Right lobe of liver (tissue), 6 donors: ENCODE data around the gene CENPP. TPM values are rescaled to one million over a fixed set of nuclear protein-coding genes. Genes with fewer than 3 reads are reported as not detected.

Experiments used
- ATAC-seq, 4 donors: fragments of 200-7000 bp; cut with Tn5 transposase; one replicate each; pipeline ENCODE4 v1.9.1; 2020; ENCODE audit warnings: mild to moderate bottlenecking in 4 of 4, moderate library complexity in 4 of 4
- DNase-seq, 3 donors: peaks; one replicate each; pipeline ENCODE4 v3.0.0-alpha.2; 2020
- H3K27ac ChIP-seq, 3 donors: fragments of 200-600 bp; one replicate each; pipeline ENCODE4 v1.8.0; 2022
- H3K27me3 ChIP-seq, 2 donors: fragments of 200-600 bp; one replicate each; pipeline ENCODE4 v1.8.0; 2022
- H3K36me3 ChIP-seq, 4 donors: fragments of 200-600 bp; sonication (generic) in 1 of 4; one replicate each; pipeline versions ENCODE4 v1.5.1 to v1.8.0; 2017 to 2022; ENCODE audit warnings: control low read depth in 1 of 4
- H3K4me1 ChIP-seq, 4 donors: fragments of 200-600 bp; sonication (generic) in 1 of 4; one replicate each; pipeline versions ENCODE4 v1.5.1 to v1.8.0; 2017 to 2022; ENCODE audit warnings: control low read depth in 1 of 4
- H3K4me3 ChIP-seq, 3 donors: fragments of 200-600 bp; one replicate each; pipeline ENCODE4 v1.8.0; 2022
- H3K9me3 ChIP-seq, 4 donors: fragments of 200-600 bp; sonication (generic) in 1 of 4; one replicate each; pipeline versions ENCODE4 v1.5.1 to v1.8.0; 2017 to 2022; ENCODE audit warnings: control low read depth in 1 of 4
- CTCF ChIP-seq, 4 donors: fragments of 200-600 bp in 3 of 4; fragments of 450-650 bp in 1 of 4; IDR thresholded peaks; one replicate each; pipeline versions ENCODE4 v1.5.1 to v1.8.0; 2016 to 2022; ENCODE audit warnings: antibody characterized with exemption in 4 of 4, mild to moderate bottlenecking in 2 of 4
- POLR2A ChIP-seq: fragments of 450-650 bp; IDR thresholded peaks from one replicate; pipeline ENCODE4 v1.6.1; 2017; ENCODE audit warnings: antibody characterized with exemption, mild to moderate bottlenecking
- WGBS: methylation state at CpG from one replicate; pipeline ENCODE4 v1.1.6; 2018; ENCODE audit warnings: low coverage, low lambda C conversion rate; ENCODE audit not compliant: insufficient coverage; ENCODE audit errors: missing lambda C conversion rate; 5-methylcytosine and 5-hydroxymethylcytosine counted together
- intact Hi-C, 2 donors: fragments of 100-400 bp; cut with DNase I; formaldehyde crosslinking; loops; one replicate each; pipeline versions ENCODE4 v1.11.2 to v1.14.1; 2022
- total RNA-seq, 6 experiments: library from RNA; depleted of rRNA in 2 of 6; stranded (reverse); fragments of >200 nt in 2 of 6; fragmentation: NEBNext Ultra II Directional in 3 of 6; extraction: Animal tissue kit (Norgen Biotek cat#: 25700) in 3 of 6; gene quantifications; one replicate each; pipeline versions ENCODE4 v1.1.0 to v1.2.4, GENCODE V29; 2016 to 2023
- donor health status: DM: no; HTN: yes; CAD: no.
- donor health status: DM: no; HTN: no; CAD: no.
- donor health status: DM: no; HTN: no; CAD: no.
- donor health status: DM: no; HTN: yes; CAD: no.
- donor health status: DM: no; HTN: yes; CAD: no.

CENPP gene
- total RNA-seq, 6 experiments from 2014 or later: 1.0 to 3.7 (median 1.5) TPM

- WGBS: 89% methylated on average over 2 of the region's 2 CpGs
- Histone ChIP-seq H3K27ac (no peak overlapping the region), H3K36me3 (no peaks in the 10 kb centered on the region), H3K4me1 (no peaks in the 10 kb centered on the region), H3K27me3 (no peaks in the 10 kb centered on the region), H3K4me3 (no peak overlapping the region), H3K9me3 (no peaks in the 10 kb centered on the region)
- DNase-seq (no peak), ATAC-seq (no peak)
- intact Hi-C loops: no loop called here
- TF ChIP-seq CTCF (IDR thresholded peaks at IDR 0.05) (no peak), POLR2A (no peak)
These were observed 141.8 kb downstream of the CENPP start for GRCh38 chr9:92467511-92467910.

GRCh38 chr9:92468206-92468605, 142.5 kb downstream of the CENPP start:
- Histone ChIP-seq H3K4me3 (no peak overlapping the region), H3K27me3 (no peaks in the 10 kb centered on the region), H3K27ac (no peak overlapping the region), H3K4me1 (no peaks in the 10 kb centered on the region), H3K9me3 (no peaks in the 10 kb centered on the region), H3K36me3 (no peaks in the 10 kb centered on the region)
- 100% methylated on average over 2 of the region's 2 CpGs for WGBS
- no peak for TF ChIP-seq POLR2A
- no peak for TF ChIP-seq CTCF (IDR thresholded peaks at IDR 0.05)
- intact Hi-C loops: no loop called here
- no peak for ATAC-seq
- no peak for DNase-seq

GRCh38 chr9:92474587-92474986, 148.8 kb downstream of the CENPP start:
- ATAC-seq: no peak
- H3K27me3 ChIP-seq: no peaks in the 10 kb centered on the region
- no peak overlapping the region for H3K27ac ChIP-seq
- TF ChIP-seq CTCF (IDR thresholded peaks at IDR 0.05): no peak
- H3K4me1 ChIP-seq: no peaks in the 10 kb centered on the region
- no peaks in the 10 kb centered on the region for H3K36me3 ChIP-seq
- H3K4me3 ChIP-seq: no peak overlapping the region
- no peaks in the 10 kb centered on the region for H3K9me3 ChIP-seq
- no peak for DNase-seq
- intact Hi-C loops: no loop called here
- WGBS: 86% methylated on average over 3 of the region's 3 CpGs

GRCh38 chr9:92476962-92477361, 151.2 kb downstream of the CENPP start:
- no CpG with 5 or more reads among the region's 1 CpG for WGBS
- intact Hi-C loops: no loop called here

More at GRCh38 chr9:92476962-92477361, 151.2 kb downstream of the CENPP start:
- ATAC-seq: no peak
- H3K4me3 ChIP-seq: no peak overlapping the region
- H3K4me1 ChIP-seq: no peaks in the 10 kb centered on the region
- no peaks in the 10 kb centered on the region for H3K36me3 ChIP-seq
- no peak for DNase-seq
- H3K27me3 ChIP-seq: no peaks in the 10 kb centered on the region
- TF ChIP-seq POLR2A (no peak), CTCF (IDR thresholded peaks at IDR 0.05) (no peak)
- no peak overlapping the region for H3K27ac ChIP-seq
- H3K9me3 ChIP-seq: no peaks in the 10 kb centered on the region
